Activated CD4-positive, alpha-beta T cell treated with anti-CD3 and anti-CD28 coated beads, Interleukin-2, amount 50 U/mL, for 4 hours (primary cell): ENCODE results near the gene PDE11A.
"Not testable (repeated sequence)": the region's sequence is repeated elsewhere in the genome, so short reads cannot be mapped to it uniquely, and the experiment has no call there.

Experiments
- DNase-seq, 2 experiments: peaks; one replicate each; pipeline ENCODE4 v3.0.0-alpha.2; 2020

PDE11A gene

GRCh38 chr2:178072383-178073301, at the start of gene PDE11A:
Gene PDE11A, minus strand, starts transcription at chr2:178072777. Its CDS starts 340 bp downstream, at chr2:178072437.
- DNase-seq = no peak

GRCh38 chr2:178119179-178119922, 46.8 kb upstream of the PDE11A start:
- no peak for DNase-seq

DNA sequence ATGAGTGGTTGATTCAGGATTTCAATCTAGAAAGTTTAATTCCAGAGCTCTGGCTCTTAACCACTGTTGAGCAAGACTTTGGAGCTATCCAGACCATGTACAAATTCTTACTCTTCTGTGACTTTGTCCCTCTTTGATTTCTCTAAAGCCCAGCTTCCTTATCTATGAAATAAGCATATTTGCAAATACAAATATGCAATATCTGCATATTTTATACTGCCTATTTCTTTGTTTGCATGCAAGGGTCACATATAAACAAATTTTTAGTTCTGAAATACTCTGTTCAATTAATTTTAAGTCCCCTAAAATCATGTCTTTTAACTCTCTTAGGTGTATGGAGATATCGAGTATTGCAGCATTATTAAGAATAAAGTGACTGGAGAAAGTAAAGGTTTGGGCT, 45.1 kb upstream of the PDE11A start:
- DNase-seq = no peak

DNA sequence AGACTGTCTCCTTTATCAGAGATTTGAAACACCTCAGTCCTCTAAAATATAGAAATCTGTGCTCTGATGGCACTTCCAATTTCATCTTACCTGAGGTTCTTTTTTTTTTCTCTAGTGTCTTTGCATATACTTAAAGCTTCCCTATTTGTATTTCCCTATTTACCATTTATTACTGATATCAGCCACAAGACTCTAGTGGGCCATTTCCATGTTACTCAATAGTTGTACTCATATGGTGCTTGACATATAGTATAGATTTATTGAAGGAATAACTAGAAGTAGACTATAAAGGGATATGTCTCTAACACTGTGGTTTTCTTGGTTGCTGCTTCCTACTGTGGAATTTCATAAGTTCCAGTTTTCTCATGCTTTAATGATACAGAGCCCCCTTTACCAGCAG, 42.7 kb upstream of the PDE11A start:
- no peak for DNase-seq

- DNase-seq = no peak
Observed at GRCh38 chr2:178114462-178114861, 41.9 kb upstream of the PDE11A start.

GRCh38 chr2:178112202-178113152, 39.9 kb upstream of the PDE11A start, which contains the start of gene RBM45:
Gene RBM45, plus strand, starts transcription at chr2:178112437. Its CDS starts 110 bp downstream, at chr2:178112547.
- DNase-seq = peak; percentile 74 to 77

DNA sequence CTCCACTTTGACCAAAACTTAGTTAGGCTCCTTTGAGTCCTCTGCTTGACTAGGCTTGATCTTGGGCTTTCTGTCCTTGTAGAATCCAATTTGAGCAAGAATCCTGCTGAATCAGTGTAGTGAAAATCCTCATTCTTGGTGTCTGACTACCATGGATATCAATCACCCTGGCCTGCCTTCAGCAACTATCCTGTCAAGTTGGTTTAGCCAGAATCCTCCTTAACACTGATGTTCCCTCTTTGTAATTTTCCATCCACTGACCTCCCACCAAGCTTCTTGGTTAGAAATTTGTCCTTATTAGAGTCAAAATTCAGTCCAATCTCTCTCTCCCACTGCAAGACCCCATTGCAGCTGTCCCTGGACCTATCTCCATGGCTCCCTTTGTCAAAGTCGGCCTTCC, 39.2 kb upstream of the PDE11A start:
- DNase-seq = no peak

- DNase-seq = no peak
Observed at GRCh38 chr2:178110681-178111080, 38.1 kb upstream of the PDE11A start.

DNA sequence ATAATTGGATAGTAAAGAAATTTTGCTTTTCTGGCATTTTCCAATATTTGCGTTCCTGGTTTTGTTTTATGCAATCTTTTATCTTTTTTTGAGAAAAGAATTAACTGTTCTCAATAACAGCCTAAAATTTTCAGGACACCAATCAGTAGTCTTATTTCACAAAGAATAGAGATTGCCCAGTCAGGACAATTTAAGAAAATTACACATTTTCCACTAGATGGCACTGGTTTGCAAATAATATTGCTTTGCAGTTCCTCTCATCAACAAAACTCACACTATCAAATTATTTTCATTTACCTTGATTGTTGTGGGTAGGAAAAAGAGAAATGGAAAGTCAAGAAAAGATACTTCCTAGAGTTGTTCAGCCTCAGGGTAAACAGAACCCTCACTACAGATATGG, 37.2 kb upstream of the PDE11A start:
- DNase-seq = no peak

DNA sequence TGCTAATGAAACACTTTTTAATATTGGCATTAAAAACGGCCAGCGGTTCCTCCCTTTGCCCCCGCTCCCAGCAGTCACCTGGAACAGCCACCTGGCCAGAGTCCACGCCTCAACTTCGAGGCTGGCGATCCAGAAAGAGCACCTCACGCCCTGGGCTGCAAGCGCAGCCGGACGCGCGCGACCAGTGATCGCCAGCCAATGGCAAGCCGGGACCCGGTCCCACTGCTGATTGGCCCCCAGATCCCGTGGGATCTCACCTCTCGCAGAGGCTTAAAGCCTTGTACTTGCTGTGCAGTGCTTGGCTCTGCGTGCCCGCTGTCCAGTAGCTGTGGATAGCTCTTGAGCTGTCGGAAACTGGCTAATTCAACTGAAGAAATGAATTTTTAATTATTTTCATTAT, 35.6 kb upstream of the PDE11A start:
- DNase-seq = no peak

DNA sequence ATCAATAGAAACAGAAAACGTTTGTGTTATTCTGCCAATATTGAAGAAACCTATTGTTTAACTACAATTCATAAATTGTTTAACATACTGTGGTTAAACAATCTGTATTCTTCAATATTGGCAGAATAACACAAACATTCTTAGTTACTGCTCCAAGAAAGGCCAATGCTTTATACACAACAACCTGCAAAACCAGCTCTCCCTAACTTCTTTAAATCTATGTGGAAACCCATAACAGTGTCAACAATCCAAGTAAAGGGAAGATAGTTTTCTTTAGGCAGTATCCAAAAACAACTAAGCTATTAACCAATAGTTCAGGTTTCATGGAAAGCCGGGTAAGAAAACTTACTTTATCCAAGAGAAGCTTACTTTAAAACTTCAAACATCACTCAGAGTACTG, 33.5 kb upstream of the PDE11A start:
- no peak for DNase-seq

DNA sequence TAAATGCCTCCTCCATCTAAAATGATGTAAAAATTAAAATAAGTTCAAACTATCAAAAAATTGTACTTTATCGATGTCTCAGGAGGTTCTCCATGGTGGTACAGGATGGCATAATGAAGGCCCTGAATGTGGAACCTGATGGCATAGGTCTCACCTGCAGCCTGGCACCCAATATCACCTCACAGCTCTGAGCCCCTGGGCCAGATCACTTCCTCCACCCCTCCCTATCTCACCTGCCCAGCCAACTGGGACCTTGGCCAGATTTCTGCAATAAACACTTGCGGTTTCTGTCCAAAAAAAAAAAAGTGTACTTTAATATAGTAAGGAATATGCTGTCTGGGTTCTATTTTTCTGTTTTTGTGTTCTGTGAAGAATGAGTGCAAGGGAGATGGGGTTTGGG, 33.0 kb upstream of the PDE11A start:
- no peak for DNase-seq

DNA sequence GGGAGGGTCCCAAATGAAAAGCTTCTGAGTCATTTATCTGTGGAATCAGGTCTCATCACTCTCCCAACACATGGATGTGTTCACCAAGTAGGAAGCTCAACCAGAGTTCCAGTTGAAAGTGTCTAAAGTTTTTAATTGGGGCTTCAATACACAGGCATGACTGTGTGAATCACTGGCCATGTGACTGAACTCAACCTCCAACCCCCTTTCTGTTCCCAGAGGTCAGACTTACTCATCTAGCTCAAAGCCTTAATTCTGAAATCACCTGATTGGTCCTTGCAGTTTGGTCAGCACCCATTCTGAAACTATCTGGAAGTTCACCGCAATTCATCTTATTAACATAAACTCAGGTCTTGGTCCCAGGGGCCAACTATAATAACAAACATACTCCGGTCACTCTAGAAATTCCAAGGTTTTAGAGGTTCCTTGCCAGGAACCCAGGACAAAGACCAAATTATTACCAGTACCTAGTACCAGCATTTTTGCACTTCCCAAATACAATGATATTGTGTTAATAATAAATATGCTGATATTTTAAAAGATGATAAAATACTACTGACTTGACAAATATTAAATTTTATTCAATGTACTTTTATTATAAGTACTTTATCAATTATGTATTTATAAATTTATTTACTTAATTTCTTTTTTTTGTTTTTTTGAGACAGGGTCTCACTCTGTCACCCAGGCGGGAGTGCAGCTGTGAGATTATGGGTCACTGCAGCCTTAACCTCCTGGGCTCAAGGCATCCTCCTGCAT, 28.9 kb upstream of the PDE11A start:
- no peak for DNase-seq

DNA sequence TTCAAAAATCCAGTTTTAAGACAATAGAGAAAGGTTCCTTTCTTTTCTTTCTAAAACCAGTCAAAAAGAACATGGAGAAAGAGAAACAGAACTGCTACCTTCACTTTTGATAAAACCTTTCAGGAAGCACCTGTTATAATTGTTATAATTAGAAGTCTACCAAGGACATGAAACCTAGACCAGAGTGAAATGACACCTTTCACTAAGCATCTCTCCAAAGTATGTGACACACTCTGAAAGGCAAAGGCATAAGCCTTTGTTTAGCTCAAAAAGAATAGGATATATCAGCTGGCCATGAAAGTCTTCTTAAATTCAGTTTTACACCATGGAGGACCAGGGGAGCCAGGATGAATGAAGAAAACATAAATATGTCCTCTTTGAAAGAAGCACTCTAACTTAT, 20.9 kb upstream of the PDE11A start:
- DNase-seq = no peak

DNA sequence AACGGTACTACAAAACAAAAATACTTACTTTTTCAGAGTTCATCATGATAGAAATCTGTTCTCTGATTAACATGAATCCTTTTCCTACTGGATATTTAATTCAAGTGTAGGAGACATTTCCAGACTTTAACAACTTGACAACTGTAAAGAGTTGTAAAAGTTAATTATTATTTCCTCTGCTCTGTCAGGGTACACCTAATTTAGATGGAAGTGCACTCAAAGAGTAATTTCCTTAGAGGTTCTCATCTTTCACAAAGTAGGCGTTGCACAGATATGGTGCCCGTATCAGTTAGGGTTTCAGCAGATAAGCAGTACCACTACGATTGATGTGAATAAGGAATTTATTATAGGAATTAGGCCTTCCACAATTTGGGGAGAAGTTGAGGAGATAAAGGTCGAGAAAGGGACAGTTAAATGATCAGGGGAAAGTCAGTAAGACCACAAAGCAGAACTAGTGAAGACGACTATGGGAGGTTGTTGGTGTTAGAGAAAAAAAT, 16.2 kb upstream of the PDE11A start:
- no peak for DNase-seq

GRCh38 chr2:178084273-178084672, 11.7 kb upstream of the PDE11A start:
- no peak for DNase-seq

DNA sequence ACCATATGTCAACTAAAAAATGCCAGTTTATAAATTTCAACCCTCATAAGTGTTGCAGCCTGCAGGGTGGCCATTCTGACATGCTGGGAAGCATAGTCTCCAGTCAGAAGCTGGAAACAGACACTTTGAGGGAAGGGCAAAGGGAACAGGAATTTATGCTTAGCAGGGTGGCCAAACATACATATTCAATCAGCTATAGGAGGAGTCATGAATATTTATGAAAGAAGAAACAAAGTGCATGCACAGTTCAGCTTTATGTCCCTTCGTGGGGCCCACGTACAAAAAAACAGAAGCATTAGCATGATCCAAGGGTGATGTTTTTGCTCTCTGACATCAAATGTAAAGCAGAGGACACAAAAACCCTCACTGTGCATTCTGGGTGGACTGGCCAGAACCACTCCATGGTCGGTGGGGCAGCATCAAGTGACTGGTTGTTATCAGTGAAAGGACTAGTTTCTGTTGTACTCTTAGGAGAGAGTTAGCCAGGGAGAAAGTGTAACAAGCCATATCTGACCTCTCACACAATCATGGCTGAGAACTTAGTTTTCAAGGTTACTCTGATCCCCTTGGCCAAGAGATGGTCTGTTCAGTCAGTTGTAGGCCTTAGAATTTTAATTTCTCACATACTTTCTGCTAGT, 9.9 kb upstream of the PDE11A start:
- no peak for DNase-seq

GRCh38 chr2:178079279-178079678, 6.7 kb upstream of the PDE11A start:
- DNase-seq = not testable (repeated sequence)

DNA sequence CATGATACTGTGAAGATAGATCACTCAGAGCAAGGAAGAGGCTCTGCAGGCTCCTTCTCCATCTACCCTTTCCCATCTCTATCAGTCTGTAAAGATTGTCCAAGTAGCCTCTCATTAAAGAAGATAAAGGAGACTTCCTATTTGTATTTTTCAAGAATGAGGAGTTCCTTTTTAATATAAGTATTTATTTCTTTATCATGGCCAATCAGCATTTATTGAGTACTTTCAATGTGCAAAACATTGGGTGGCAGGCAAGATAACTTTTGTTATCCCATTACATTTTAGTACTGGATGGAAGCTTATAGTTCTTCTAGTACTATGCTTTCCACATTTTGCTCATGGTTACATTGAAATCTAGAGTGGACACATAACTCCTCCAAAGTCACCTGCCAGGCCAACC, 3.6 kb upstream of the PDE11A start:
- DNase-seq = no peak

DNA sequence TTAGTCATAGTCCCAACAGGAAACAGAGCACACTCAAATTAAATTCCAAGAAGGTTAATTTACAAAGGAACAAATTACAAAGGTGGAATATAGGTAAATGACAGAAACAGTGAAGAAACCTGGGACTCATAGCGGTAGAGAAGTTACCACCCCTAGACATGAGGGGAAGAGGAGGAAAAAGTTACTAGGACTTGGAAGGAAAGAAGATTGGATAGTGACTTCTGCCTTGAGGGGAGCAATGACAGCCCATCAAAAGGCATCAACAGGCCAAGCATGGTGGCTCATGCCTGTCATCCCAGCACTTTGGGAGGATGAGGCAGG, 2.4 kb upstream of the PDE11A start:
- DNase-seq = no peak
